DOHH2 (cell line): Measurements from ENCODE around the gene SLC1A1.

Experiments
- H3F3A ChIP-seq: fragments of 200-600 bp; sonication (generic), shearing (Covaris generic); 2 replicates; pipeline ENCODE4 v1.6.0; 2016; ENCODE audit warnings: antibody characterized with exemption, mild to moderate bottlenecking; ENCODE audit not compliant: control insufficient read depth, insufficient read depth
- H3K27ac ChIP-seq: fragments of 200-600 bp; sonication (generic); 2 replicates; pipeline ENCODE4 v1.5.1; 2014; ENCODE audit warnings: low read depth, mild to moderate bottlenecking, low read length, moderate library complexity
- H3K27me3 ChIP-seq: fragments of 200-600 bp; sonication (generic); 2 replicates; pipeline ENCODE4 v1.6.1; 2014; ENCODE audit warnings: mild to moderate bottlenecking, low read length, mixed read lengths; ENCODE audit not compliant: control insufficient read depth
- H3K36me3 ChIP-seq: fragments of 200-600 bp; sonication (generic); 2 replicates; pipeline ENCODE4 v1.6.1; 2014; ENCODE audit warnings: mild to moderate bottlenecking, low read length, moderate library complexity, mixed read lengths; ENCODE audit not compliant: control insufficient read depth
- H3K4me1 ChIP-seq: fragments of 200-600 bp; sonication (generic); 2 replicates; pipeline ENCODE4 v1.6.1; 2014; ENCODE audit warnings: mild to moderate bottlenecking, low read length, mixed read lengths; ENCODE audit not compliant: control insufficient read depth
- H3K4me2 ChIP-seq: fragments of 200-600 bp; sonication (generic); 2 replicates; pipeline ENCODE4 v1.6.0; 2014; ENCODE audit warnings: mild to moderate bottlenecking, low read length, moderate library complexity
- H3K4me3 ChIP-seq: fragments of 200-600 bp; sonication (generic); 2 replicates; pipeline ENCODE4 v1.5.1; 2014; ENCODE audit warnings: mild to moderate bottlenecking, low read length, mixed read lengths
- H3K79me2 ChIP-seq: fragments of 200-600 bp; sonication (generic); 2 replicates; pipeline ENCODE4 v1.6.1; 2014; ENCODE audit warnings: mild to moderate bottlenecking, low read length, mixed read lengths; ENCODE audit not compliant: control insufficient read depth
- H3K9me2 ChIP-seq: fragments of 200-600 bp; sonication (generic); replicated peaks from 2 replicates; pipeline ENCODE4 v1.6.1; 2014; ENCODE audit warnings: mild to moderate bottlenecking, low read length, mixed read lengths; ENCODE audit not compliant: control insufficient read depth
- H3K9me3 ChIP-seq: fragments of 200-600 bp; sonication (generic); 2 replicates; pipeline ENCODE4 v1.6.1; 2014; ENCODE audit warnings: antibody characterized with exemption, low read length, mixed read lengths; ENCODE audit not compliant: control insufficient read depth, insufficient read depth
- H4K20me1 ChIP-seq: fragments of 200-600 bp; sonication (generic); 2 replicates; pipeline ENCODE4 v1.6.0; 2014; ENCODE audit warnings: low read depth, mild to moderate bottlenecking, antibody characterized with exemption, low read length, moderate library complexity; ENCODE audit not compliant: control insufficient read depth, insufficient read depth
- CTCF ChIP-seq: fragments of 200-600 bp; sonication (generic); IDR thresholded peaks from one replicate; pipeline ENCODE4 v1.5.1; 2014; ENCODE audit warnings: antibody characterized with exemption, mild to moderate bottlenecking, low read depth, low read length; ENCODE audit not compliant: poor library complexity, severe bottlenecking
- EZH2phosphoT487 ChIP-seq: fragments of 200-600 bp; sonication (generic); IDR thresholded peaks from 2 replicates; pipeline ENCODE4 v1.6.1; 2017; ENCODE audit warnings: borderline replicate concordance, mild to moderate bottlenecking, antibody characterized with exemption, low read length, moderate library complexity, mixed read lengths

The SLC1A1 gene

DNA sequence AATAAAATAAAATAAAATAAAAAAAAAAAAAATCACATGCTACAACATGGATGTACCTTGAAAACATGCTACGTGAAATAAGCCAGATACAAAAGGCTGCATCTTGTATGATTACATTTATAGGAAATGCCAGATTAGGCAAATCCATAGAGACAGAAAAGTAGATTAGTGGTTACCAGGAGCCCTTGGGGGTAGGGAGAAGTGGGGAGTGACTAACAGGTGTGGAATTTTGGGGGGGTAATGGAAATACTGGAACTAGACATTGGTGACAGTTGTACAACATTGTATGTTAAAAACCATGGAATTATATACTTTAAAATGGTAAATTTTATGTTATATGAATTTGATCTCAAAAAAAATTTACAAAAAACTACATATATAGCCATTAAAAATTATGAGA, 47.3 kb downstream of the SLC1A1 start:
- Histone ChIP-seq H3K9me2 (no peaks in the 10 kb centered on the region), H4K20me1 (no peaks in the 10 kb centered on the region), H3K4me3 (no peak overlapping the region)

DNA sequence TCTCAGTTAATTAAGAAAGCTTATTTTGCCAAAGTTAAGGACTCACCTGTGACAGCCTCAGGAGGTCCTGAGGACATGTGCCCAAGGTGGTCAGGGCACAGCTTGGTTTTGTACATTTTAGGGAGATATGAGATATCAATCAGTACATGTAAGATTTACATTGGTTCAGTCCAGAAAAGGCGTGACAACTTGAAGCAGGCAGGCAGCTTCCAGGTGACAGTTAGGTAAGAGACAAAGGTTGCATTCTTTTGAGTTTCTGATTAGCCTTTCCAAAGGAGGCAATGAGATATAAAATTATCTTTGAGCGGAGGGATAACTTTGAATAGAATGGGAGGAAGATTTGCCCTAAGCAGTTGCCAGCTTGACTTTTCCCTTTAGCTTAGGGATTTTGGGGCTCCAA, 47.8 kb downstream of the SLC1A1 start:
- H3K9me3 ChIP-seq = no peaks in the 10 kb centered on the region
- TF ChIP-seq EZH2phosphoT487 (no peak), CTCF (no peak)
- H3K36me3 ChIP-seq = no peaks in the 10 kb centered on the region
- H3K79me2 ChIP-seq = no peaks in the 10 kb centered on the region
- no peaks in the 10 kb centered on the region for H4K20me1 ChIP-seq
- no peak overlapping the region for H3K4me2 ChIP-seq
- no peaks in the 10 kb centered on the region for H3K9me2 ChIP-seq
- no peaks in the 10 kb centered on the region for H3F3A ChIP-seq
- H3K4me3 ChIP-seq = no peak overlapping the region
- no peaks in the 10 kb centered on the region for H3K4me1 ChIP-seq
- H3K27me3 ChIP-seq = no peaks in the 10 kb centered on the region
- H3K27ac ChIP-seq = no peak overlapping the region

More for the DNA sequence above, 47.3 kb downstream of the SLC1A1 start:
- Histone ChIP-seq H3K27ac (no peak overlapping the region), H3K79me2 (no peaks in the 10 kb centered on the region), H3F3A (no peaks in the 10 kb centered on the region), H3K4me1 (no peaks in the 10 kb centered on the region), H3K9me3 (no peaks in the 10 kb centered on the region), H3K4me2 (no peak overlapping the region), H3K27me3 (no peaks in the 10 kb centered on the region), H3K36me3 (no peaks in the 10 kb centered on the region)
- no peak for TF ChIP-seq CTCF
- no peak for TF ChIP-seq EZH2phosphoT487

- no peaks in the 10 kb centered on the region for H3K36me3 ChIP-seq
- H4K20me1 ChIP-seq = no peaks in the 10 kb centered on the region
Observed at GRCh38 chr9:4538621-4539020, 48.4 kb downstream of the SLC1A1 start.

More at GRCh38 chr9:4538621-4539020, 48.4 kb downstream of the SLC1A1 start:
- Histone ChIP-seq H3K27me3 (no peaks in the 10 kb centered on the region), H3K4me1 (no peaks in the 10 kb centered on the region), H3K4me3 (no peak overlapping the region), H3K79me2 (no peaks in the 10 kb centered on the region), H3F3A (no peaks in the 10 kb centered on the region), H3K27ac (no peak overlapping the region), H3K9me3 (no peaks in the 10 kb centered on the region), H3K9me2 (no peaks in the 10 kb centered on the region), H3K4me2 (no peak overlapping the region)
- TF ChIP-seq CTCF = no peak
- TF ChIP-seq EZH2phosphoT487 = no peak
